Activated B cell treated with CpG ODN at 0.5 μM for 24 hours (primary cell): ENCODE data around the gene ADPRHL1. TPM values are rescaled to one million over a fixed set of nuclear protein-coding genes. Genes with fewer than 3 reads are reported as not detected.
"Not testable (repeated sequence)": the region's sequence is repeated elsewhere in the genome, so short reads cannot be mapped to it uniquely, and the experiment has no call there.

Experiments
- ATAC-seq: fragments of 200-7000 bp; cut with Tn5 transposase; one replicate; pipeline ENCODE4 v1.10.0; 2021; ENCODE audit warnings: low read depth, mild to moderate bottlenecking, moderate library complexity
- CTCF ChIA-PET: fragments of 350-600 bp; sonication (Branson Sonifier 250); formaldehyde crosslinking; loops from one replicate; lab custom pipeline; 2021; ENCODE audit warnings: antibody characterized with exemption; lab: Charles Lee
- POLR2A ChIA-PET: fragments of 350-600 bp; sonication (Branson Sonifier 250); formaldehyde crosslinking; loops from one replicate; lab custom pipeline; 2021; ENCODE audit warnings: antibody characterized with exemption; lab: Charles Lee
- DNase-seq: peaks from one replicate; pipeline ENCODE4 v3.0.0; 2022
- H3K27ac Mint-ChIP-seq: one replicate; pipeline ENCODE4 v1.8.0; 2020; ENCODE audit warnings: mixed read lengths
- H3K27me3 Mint-ChIP-seq: one replicate; pipeline ENCODE4 v1.8.0; 2021; ENCODE audit warnings: mixed read lengths
- H3K36me3 Mint-ChIP-seq: one replicate; pipeline ENCODE4 v1.8.0; 2021; ENCODE audit warnings: low read depth, mixed read lengths
- H3K4me1 Mint-ChIP-seq: one replicate; pipeline ENCODE4 v1.8.0; 2021; ENCODE audit warnings: mixed read lengths
- H3K4me3 Mint-ChIP-seq: one replicate; pipeline ENCODE4 v1.8.0; 2020; ENCODE audit warnings: mild to moderate bottlenecking, mixed read lengths
- H3K9me3 Mint-ChIP-seq: one replicate; pipeline ENCODE4 v1.8.0; 2020; ENCODE audit warnings: mixed read lengths
- intact Hi-C: fragments of 100-400 bp; cut with micrococcal nuclease; formaldehyde crosslinking; loops from one replicate; pipeline ENCODE4 v1.15.1; 2024
- total RNA-seq: library from RNA; stranded (reverse); gene quantifications from 2 replicates; pipeline ENCODE4 v1.2.3, GENCODE V29; 2022
- TF ChIP-seq, protein P1 (sequence below): fragments of 200-600 bp; IDR thresholded peaks from one replicate; pipeline ENCODE4 v1.8.0; 2022; ENCODE audit warnings: antibody characterized with exemption, mild to moderate bottlenecking

The ADPRHL1 gene
- total RNA-seq, 1 donor from 2014 or later: 0.84 TPM

- H3K27me3 Mint-ChIP-seq: no peaks in the 10 kb centered on the region
- TF ChIP-seq, protein P1, sequence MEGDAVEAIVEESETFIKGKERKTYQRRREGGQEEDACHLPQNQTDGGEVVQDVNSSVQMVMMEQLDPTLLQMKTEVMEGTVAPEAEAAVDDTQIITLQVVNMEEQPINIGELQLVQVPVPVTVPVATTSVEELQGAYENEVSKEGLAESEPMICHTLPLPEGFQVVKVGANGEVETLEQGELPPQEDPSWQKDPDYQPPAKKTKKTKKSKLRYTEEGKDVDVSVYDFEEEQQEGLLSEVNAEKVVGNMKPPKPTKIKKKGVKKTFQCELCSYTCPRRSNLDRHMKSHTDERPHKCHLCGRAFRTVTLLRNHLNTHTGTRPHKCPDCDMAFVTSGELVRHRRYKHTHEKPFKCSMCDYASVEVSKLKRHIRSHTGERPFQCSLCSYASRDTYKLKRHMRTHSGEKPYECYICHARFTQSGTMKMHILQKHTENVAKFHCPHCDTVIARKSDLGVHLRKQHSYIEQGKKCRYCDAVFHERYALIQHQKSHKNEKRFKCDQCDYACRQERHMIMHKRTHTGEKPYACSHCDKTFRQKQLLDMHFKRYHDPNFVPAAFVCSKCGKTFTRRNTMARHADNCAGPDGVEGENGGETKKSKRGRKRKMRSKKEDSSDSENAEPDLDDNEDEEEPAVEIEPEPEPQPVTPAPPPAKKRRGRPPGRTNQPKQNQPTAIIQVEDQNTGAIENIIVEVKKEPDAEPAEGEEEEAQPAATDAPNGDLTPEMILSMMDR: no peak
- H3K27ac Mint-ChIP-seq: no peak overlapping the region
- H3K36me3 Mint-ChIP-seq: peaks cover 65% of the 10 kb centered on the region
- DNase-seq (no peak), ATAC-seq (no peak)
- H3K4me1 Mint-ChIP-seq: no peaks in the 10 kb centered on the region
- no peak overlapping the region for H3K4me3 Mint-ChIP-seq
- no peaks in the 10 kb centered on the region for H3K9me3 Mint-ChIP-seq
- intact Hi-C loops: no loop called here
- POLR2A ChIA-PET: no interaction called here
- CTCF ChIA-PET: no interaction called here
These were observed 2.9 kb upstream of the ADPRHL1 start for GRCh38 chr13:113456116-113456702.

DNA sequence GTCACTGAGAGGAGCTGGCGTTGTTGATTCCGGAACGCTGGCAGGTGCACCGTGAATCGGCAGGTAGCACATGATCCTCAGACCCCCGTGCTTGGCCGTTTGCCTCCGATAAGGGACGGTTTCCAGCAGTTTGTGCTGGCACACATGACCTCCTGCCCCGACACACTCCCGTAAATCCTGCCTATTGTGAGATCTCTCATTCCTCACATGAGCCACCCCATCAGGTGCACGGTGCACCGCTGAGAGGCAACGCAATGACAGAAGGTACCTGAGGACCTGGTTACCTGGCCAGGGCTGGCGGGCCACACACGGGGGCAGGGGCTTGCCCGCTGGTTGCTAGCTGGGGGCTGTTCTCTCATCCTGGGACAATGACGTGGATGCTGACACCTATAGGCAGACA, 2.1 kb upstream of the ADPRHL1 start:
- no peaks in the 10 kb centered on the region for H3K27me3 Mint-ChIP-seq
- ChIA-PET CTCF (no interaction called here), POLR2A (no interaction called here)
- no peak overlapping the region for H3K27ac Mint-ChIP-seq
- no peak overlapping the region for H3K4me3 Mint-ChIP-seq
- TF ChIP-seq, protein P1: no peak
- no peaks in the 10 kb centered on the region for H3K9me3 Mint-ChIP-seq
- H3K36me3 Mint-ChIP-seq: peaks cover 58% of the 10 kb centered on the region
- intact Hi-C loops: no loop called here
- peaks cover 3% of the 10 kb centered on the region for H3K4me1 Mint-ChIP-seq
- ATAC-seq (no peak), DNase-seq (no peak)

DNA sequence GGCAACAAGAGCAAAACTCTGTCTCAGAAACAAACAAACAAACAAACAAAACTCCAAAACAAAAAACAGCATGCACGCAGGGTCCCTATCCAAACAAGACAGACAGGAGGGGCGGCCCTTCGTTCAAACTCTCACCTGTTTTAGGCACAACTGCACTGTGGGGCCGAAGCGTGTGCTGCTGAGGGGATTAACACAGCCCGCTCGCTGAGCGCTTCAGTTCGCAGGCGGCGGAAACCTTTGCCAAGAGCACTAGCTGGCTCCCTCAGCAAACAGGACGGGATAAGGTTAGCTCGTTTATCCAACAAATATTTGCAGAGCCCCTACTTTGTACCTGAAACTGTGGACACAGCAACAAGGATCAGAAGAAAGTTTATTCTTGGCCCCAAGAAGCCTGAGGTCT, 1.6 kb upstream of the ADPRHL1 start:
- intact Hi-C loops: loop anchor here (5.0 kb wide), 1 partner anchor 248 kb away; the partner anchor contains the start of genes CUL4A and PCID2

DNA sequence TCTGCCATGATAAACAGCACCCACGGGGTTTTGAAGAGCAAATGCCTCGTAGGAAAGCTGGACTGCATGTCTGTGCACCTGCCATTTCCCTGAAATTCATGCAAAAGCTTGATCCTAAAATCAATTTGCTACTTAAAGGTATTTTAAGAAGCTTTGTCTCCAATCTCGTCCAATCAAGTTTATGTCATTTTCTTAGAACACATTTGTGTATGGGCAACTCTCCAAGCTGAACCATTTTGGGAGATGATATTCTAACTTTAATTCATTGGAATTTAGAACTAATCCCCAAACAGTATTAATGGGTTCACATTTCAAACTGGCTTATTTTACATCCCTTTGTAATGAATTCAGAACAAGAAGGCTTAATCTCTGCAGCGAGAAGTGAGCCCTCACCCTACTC, 822 bp downstream of the ADPRHL1 start:
- H3K4me1 Mint-ChIP-seq: peaks cover 7% of the 10 kb centered on the region
- ATAC-seq (no peak), DNase-seq (no peak)
- ChIA-PET CTCF (interaction anchor here (1.3 kb wide), 1 partner anchor 510 kb away, joined by 3 read pairs; no protein-coding TSS in a partner anchor), POLR2A (no interaction called here)
- intact Hi-C loops: loop anchor here (5.0 kb wide), 1 partner anchor 245 kb away; the partner anchor contains the start of genes CUL4A and PCID2
- H3K4me3 Mint-ChIP-seq: no peak overlapping the region
- H3K36me3 Mint-ChIP-seq: peaks cover 33% of the 10 kb centered on the region
- no peaks in the 10 kb centered on the region for H3K9me3 Mint-ChIP-seq
- H3K27ac Mint-ChIP-seq: no peak overlapping the region
- H3K27me3 Mint-ChIP-seq: no peaks in the 10 kb centered on the region
- TF ChIP-seq, protein P1: no peak

More for the DNA sequence above, 1.6 kb upstream of the ADPRHL1 start:
- H3K27ac Mint-ChIP-seq: no peak overlapping the region
- H3K4me3 Mint-ChIP-seq: no peak overlapping the region
- CTCF ChIA-PET: no interaction called here
- peaks cover 53% of the 10 kb centered on the region for H3K36me3 Mint-ChIP-seq
- TF ChIP-seq, protein P1: no peak
- POLR2A ChIA-PET: no interaction called here
- H3K4me1 Mint-ChIP-seq: peaks cover 4% of the 10 kb centered on the region
- DNase-seq (no peak), ATAC-seq (no peak)
- no peaks in the 10 kb centered on the region for H3K27me3 Mint-ChIP-seq
- H3K9me3 Mint-ChIP-seq: no peaks in the 10 kb centered on the region

GRCh38 chr13:113451951-113452421, 1.3 kb downstream of the ADPRHL1 start:
- H3K9me3 Mint-ChIP-seq: no peaks in the 10 kb centered on the region
- peaks cover 32% of the 10 kb centered on the region for H3K36me3 Mint-ChIP-seq
- CTCF ChIA-PET: interaction anchor here (1.3 kb wide), 1 partner anchor 509 kb away, joined by 3 read pairs; no protein-coding TSS in a partner anchor
- POLR2A ChIA-PET: no interaction called here
- H3K27ac Mint-ChIP-seq: no peak overlapping the region
- no peak overlapping the region for H3K4me3 Mint-ChIP-seq
- intact Hi-C loops: loop anchor here (1.0 to 5.0 kb wide), 3 partner anchors 177 to 510 kb away; partner anchors contain the start of genes CUL4A and PCID2
- H3K27me3 Mint-ChIP-seq: no peaks in the 10 kb centered on the region
- peaks cover 7% of the 10 kb centered on the region for H3K4me1 Mint-ChIP-seq
- DNase-seq: no peak
- no peak for ATAC-seq
- TF ChIP-seq, protein P1: no peak

- H3K9me3 Mint-ChIP-seq, DNase-seq, H3K4me3 Mint-ChIP-seq, H3K27me3 Mint-ChIP-seq, H3K27ac Mint-ChIP-seq, ATAC-seq: not testable (repeated sequence)
- CTCF ChIA-PET: interaction anchor here (1.3 kb wide), 1 partner anchor 508 kb away, joined by 3 read pairs; no protein-coding TSS in a partner anchor
- Mint-ChIP-seq H3K36me3 (peaks cover 26% of the 10 kb centered on the region), H3K4me1 (peaks cover 13% of the 10 kb centered on the region)
- intact Hi-C loops: loop anchor here (1.0 to 5.0 kb wide), 3 partner anchors 176 to 509 kb away; partner anchors contain the start of genes CUL4A and PCID2
- POLR2A ChIA-PET: interaction anchor here (0.6 to 0.7 kb wide), 3 partner anchors 39 to 168 kb away, joined by 4 to 5 read pairs (median 4); no protein-coding TSS in a partner anchor
These were observed 2.2 kb downstream of the ADPRHL1 start for GRCh38 chr13:113450861-113451620.

GRCh38 chr13:113450348-113450744, 2.9 kb downstream of the ADPRHL1 start:
- H3K4me3 Mint-ChIP-seq, ATAC-seq, H3K27me3 Mint-ChIP-seq, H3K9me3 Mint-ChIP-seq, DNase-seq, POLR2A ChIA-PET, CTCF ChIA-PET, H3K27ac Mint-ChIP-seq: not testable (repeated sequence)
- intact Hi-C loops: loop anchor here (5.0 kb wide), 1 partner anchor 243 kb away; the partner anchor contains the start of genes CUL4A and PCID2
- peaks cover 19% of the 10 kb centered on the region for H3K4me1 Mint-ChIP-seq
- H3K36me3 Mint-ChIP-seq: peaks cover 19% of the 10 kb centered on the region
